ENCODE results near the gene COQ10B. TPM values are rescaled to one million over a fixed set of nuclear protein-coding genes. Genes with fewer than 3 reads are reported as not detected.
"Not testable (repeated sequence)": the region's sequence is repeated elsewhere in the genome, so short reads cannot be mapped to it uniquely, and the experiment has no call there.

Gene COQ10B
- polyA plus RNA-seq, 1 donor from 2014 or later, result 29.9 TPM

- no peaks in the 10 kb centered on the region for H3K36me3 Mint-ChIP-seq
- H3K27me3 Mint-ChIP-seq, result no peaks in the 10 kb centered on the region
- peak within 1 kb of the TSS; percentile 96 to 100 (median 100) for H3K4me3 Mint-ChIP-seq
- peaks cover 36 to 40% (median 36%) of the 10 kb centered on the region in 3 donors for H3K4me1 Mint-ChIP-seq
- peak within 1 kb of the TSS; percentile 96 to 100 (median 100) for H3K27ac Mint-ChIP-seq
- H3K9me3 Mint-ChIP-seq, result no peaks in the 10 kb centered on the region
Observed at GRCh38 chr2:197434541-197435513, 18.5 kb upstream of the COQ10B start, which contains the start of gene SF3B1. Gene SF3B1, minus strand, starts transcription at chr2:197435028. Its CDS starts 29 bp downstream, at chr2:197434999.

GRCh38 chr2:197435598-197436420 lies 17.5 kb upstream of the COQ10B start:
- peaks cover 27 to 30% (median 29%) of the 10 kb centered on the region in 3 donors for H3K4me1 Mint-ChIP-seq
- H3K27me3 Mint-ChIP-seq, result no peaks in the 10 kb centered on the region
- peak overlapping the region; percentile 96 to 100 (median 100) for H3K27ac Mint-ChIP-seq
- H3K4me3 Mint-ChIP-seq, result peak overlapping the region; percentile 96 to 100 (median 100)
- H3K9me3 Mint-ChIP-seq, result no peaks in the 10 kb centered on the region
- H3K36me3 Mint-ChIP-seq, result no peaks in the 10 kb centered on the region

GRCh38 chr2:197437380-197437779 lies 16.0 kb upstream of the COQ10B start:
- H3K36me3 Mint-ChIP-seq, result no peaks in the 10 kb centered on the region
- H3K4me3 Mint-ChIP-seq, result peak overlapping the region in 1 of 4 donors; percentile 74
- H3K27ac Mint-ChIP-seq, result peak overlapping the region in 2 of 3 donors; percentile 57 to 59
- no peaks in the 10 kb centered on the region for H3K9me3 Mint-ChIP-seq
- H3K4me1 Mint-ChIP-seq, result peaks cover 17 to 23% (median 18%) of the 10 kb centered on the region in 3 donors
- no peaks in the 10 kb centered on the region for H3K27me3 Mint-ChIP-seq

- Mint-ChIP-seq H3K36me3 (no peaks in the 10 kb centered on the region), H3K27ac (no peak overlapping the region), H3K4me3 (peak overlapping the region in 1 of 4 donors; percentile 29), H3K9me3 (no peaks in the 10 kb centered on the region), H3K4me1 (peaks cover 0 to 1% (median 0%) of the 10 kb centered on the region in 3 donors), H3K27me3 (no peaks in the 10 kb centered on the region)
Observed at GRCh38 chr2:197442857-197443256, 10.5 kb upstream of the COQ10B start.

- no peaks in the 10 kb centered on the region for H3K9me3 Mint-ChIP-seq
Observed at GRCh38 chr2:197445746-197446145, 7.6 kb upstream of the COQ10B start.

GRCh38 chr2:197446844-197447243 lies 6.5 kb upstream of the COQ10B start:
- peaks cover 0 to 2% (median 0%) of the 10 kb centered on the region in 3 donors for H3K4me1 Mint-ChIP-seq
- no peak overlapping the region for H3K4me3 Mint-ChIP-seq
- no peak overlapping the region for H3K27ac Mint-ChIP-seq
- no peaks in the 10 kb centered on the region for H3K27me3 Mint-ChIP-seq
- no peaks in the 10 kb centered on the region for H3K36me3 Mint-ChIP-seq
- no peaks in the 10 kb centered on the region for H3K9me3 Mint-ChIP-seq

More at GRCh38 chr2:197445746-197446145, 7.6 kb upstream of the COQ10B start:
- no peaks in the 10 kb centered on the region for H3K27me3 Mint-ChIP-seq
- no peak overlapping the region for H3K27ac Mint-ChIP-seq
- no peaks in the 10 kb centered on the region for H3K4me1 Mint-ChIP-seq
- no peak overlapping the region for H3K4me3 Mint-ChIP-seq
- no peaks in the 10 kb centered on the region for H3K36me3 Mint-ChIP-seq

- Mint-ChIP-seq H3K4me1 (peaks cover 15 to 24% (median 16%) of the 10 kb centered on the region in 3 donors), H3K9me3 (no peaks in the 10 kb centered on the region), H3K4me3 (no peak overlapping the region), H3K27me3 (no peaks in the 10 kb centered on the region), H3K36me3 (no peaks in the 10 kb centered on the region), H3K27ac (no peak overlapping the region)
Observed at GRCh38 chr2:197450465-197450864, 2.9 kb upstream of the COQ10B start.

- Mint-ChIP-seq H3K4me1 (peaks cover 15 to 24% (median 16%) of the 10 kb centered on the region in 3 donors), H3K4me3 (peak overlapping the region in 1 of 4 donors; percentile 78), H3K27ac (peak overlapping the region in 2 of 3 donors; percentile 15 to 97)
- H3K9me3 Mint-ChIP-seq, H3K36me3 Mint-ChIP-seq, H3K27me3 Mint-ChIP-seq: not testable (repeated sequence)
Observed at GRCh38 chr2:197450935-197451358, 2.4 kb upstream of the COQ10B start.

GRCh38 chr2:197452754-197453122 lies 614 bp upstream of the COQ10B start:
- Mint-ChIP-seq H3K27ac (peak overlapping the region; percentile 97 to 100 (median 100)), H3K4me3 (peak overlapping the region; percentile 97 to 100 (median 100)), H3K9me3 (no peaks in the 10 kb centered on the region), H3K36me3 (no peaks in the 10 kb centered on the region), H3K27me3 (no peaks in the 10 kb centered on the region), H3K4me1 (peaks cover 16 to 27% (median 21%) of the 10 kb centered on the region in 3 donors)

- Mint-ChIP-seq H3K36me3 (no peaks in the 10 kb centered on the region), H3K4me3 (peak overlapping the region; percentile 97 to 100 (median 100)), H3K4me1 (peaks cover 18 to 32% (median 26%) of the 10 kb centered on the region in 3 donors), H3K27ac (peak overlapping the region; percentile 97 to 100 (median 100)), H3K9me3 (no peaks in the 10 kb centered on the region), H3K27me3 (no peaks in the 10 kb centered on the region)
Observed at GRCh38 chr2:197453914-197454398, 604 bp downstream of the COQ10B start.

GRCh38 chr2:197454923-197455322 lies 1.6 kb downstream of the COQ10B start:
- Mint-ChIP-seq H3K27ac (peak overlapping the region; percentile 7 to 97 (median 67)), H3K27me3 (no peaks in the 10 kb centered on the region), H3K36me3 (no peaks in the 10 kb centered on the region), H3K9me3 (no peaks in the 10 kb centered on the region), H3K4me3 (peak overlapping the region; percentile 97 to 100 (median 100)), H3K4me1 (peaks cover 20 to 35% (median 30%) of the 10 kb centered on the region in 3 donors)

GRCh38 chr2:197455428-197455827 lies 2.1 kb downstream of the COQ10B start:
- peak overlapping the region in 3 of 4 donors; percentile 49 to 97 (median 79) for H3K4me3 Mint-ChIP-seq
- peak overlapping the region in 2 of 3 donors; percentile 24 to 41 for H3K27ac Mint-ChIP-seq

GRCh38 chr2:197460649-197461048 lies 7.3 kb downstream of the COQ10B start:
- no peak overlapping the region for H3K4me3 Mint-ChIP-seq
- H3K4me1 Mint-ChIP-seq, result peaks cover 9 to 18% (median 12%) of the 10 kb centered on the region in 3 donors
- no peaks in the 10 kb centered on the region for H3K9me3 Mint-ChIP-seq
- H3K36me3 Mint-ChIP-seq, result peaks cover 3% of the 10 kb centered on the region
- no peaks in the 10 kb centered on the region for H3K27me3 Mint-ChIP-seq
- no peak overlapping the region for H3K27ac Mint-ChIP-seq

More at GRCh38 chr2:197455428-197455827, 2.1 kb downstream of the COQ10B start:
- no peaks in the 10 kb centered on the region for H3K36me3 Mint-ChIP-seq
- H3K4me1 Mint-ChIP-seq, result peaks cover 21 to 35% (median 30%) of the 10 kb centered on the region in 3 donors
- no peaks in the 10 kb centered on the region for H3K27me3 Mint-ChIP-seq
- H3K9me3 Mint-ChIP-seq, result no peaks in the 10 kb centered on the region

GRCh38 chr2:197461057-197461456 lies 7.7 kb downstream of the COQ10B start:
- no peaks in the 10 kb centered on the region for H3K9me3 Mint-ChIP-seq
- peaks cover 9 to 18% (median 13%) of the 10 kb centered on the region in 3 donors for H3K4me1 Mint-ChIP-seq
- peaks cover 3% of the 10 kb centered on the region for H3K36me3 Mint-ChIP-seq
- H3K4me3 Mint-ChIP-seq, result no peak overlapping the region
- H3K27ac Mint-ChIP-seq, result no peak overlapping the region
- H3K27me3 Mint-ChIP-seq, result no peaks in the 10 kb centered on the region

All from IgD-negative memory B cell (primary cell).